ENCODE measurements around the gene COA3.

The COA3 gene, protein sequence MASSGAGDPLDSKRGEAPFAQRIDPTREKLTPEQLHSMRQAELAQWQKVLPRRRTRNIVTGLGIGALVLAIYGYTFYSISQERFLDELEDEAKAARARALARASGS

GRCh38 chr17:42798383-42799380 is at the start of gene COA3, which contains the start of gene CNTD1:
COA3 (minus strand) TSS chr17:42798704; CDS start chr17:42798681, 23 bp downstream.
CNTD1 (plus strand) TSS chr17:42798861; CDS start chr17:42799068, 207 bp downstream.
- no peak for DNase-seq (ENCODE audit: low read depth, low spot score)
- H3K27ac ChIP-seq: peak within 1 kb of the TSS; percentile 17

- DNase-seq (ENCODE audit: low read depth, low spot score): no peak
- H3K27ac ChIP-seq: no peak overlapping the region
These were observed 49.6 kb upstream of the COA3 start for GRCh38 chr17:42848093-42848492.

GRCh38 chr17:42846594-42847280 is 48.2 kb upstream of the COA3 start:
- DNase-seq (ENCODE audit: low read depth, low spot score): no peak
- H3K27ac ChIP-seq: peak overlapping the region; percentile 31

DNA sequence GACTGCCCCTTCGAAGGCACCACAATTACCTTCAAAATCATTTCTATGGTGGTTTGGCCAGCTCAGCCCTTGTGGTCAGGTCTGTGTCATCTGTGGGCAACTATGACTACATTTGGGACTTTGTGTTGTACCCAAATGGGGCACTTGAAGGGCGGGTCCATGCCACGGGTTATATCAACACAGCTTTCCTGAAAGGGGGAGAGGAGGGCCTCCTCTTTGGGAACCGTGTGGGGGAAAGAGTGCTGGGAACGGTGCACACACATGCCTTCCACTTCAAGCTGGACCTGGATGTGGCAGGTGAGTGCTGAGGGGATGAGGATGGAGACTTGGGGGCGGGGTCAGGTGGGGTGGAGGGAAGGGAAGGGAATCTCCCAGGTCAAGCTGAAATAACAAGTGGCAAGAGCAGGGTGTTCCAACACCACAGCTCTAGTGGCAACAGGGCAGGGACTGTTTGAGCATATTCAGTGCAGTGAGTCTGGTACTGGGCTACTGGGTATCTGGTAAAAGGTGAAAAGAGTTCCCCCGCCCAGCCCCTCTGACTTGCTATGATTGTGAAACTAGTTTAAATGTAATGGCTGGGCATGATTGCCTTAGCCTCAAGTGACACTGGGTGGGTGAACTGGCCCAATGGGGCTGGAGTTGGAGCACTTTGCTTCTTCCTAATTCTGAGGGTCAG is 47.6 kb upstream of the COA3 start:
- peak overlapping the region; percentile 31 for H3K27ac ChIP-seq
- DNase-seq (ENCODE audit: low read depth, low spot score): no peak

DNA sequence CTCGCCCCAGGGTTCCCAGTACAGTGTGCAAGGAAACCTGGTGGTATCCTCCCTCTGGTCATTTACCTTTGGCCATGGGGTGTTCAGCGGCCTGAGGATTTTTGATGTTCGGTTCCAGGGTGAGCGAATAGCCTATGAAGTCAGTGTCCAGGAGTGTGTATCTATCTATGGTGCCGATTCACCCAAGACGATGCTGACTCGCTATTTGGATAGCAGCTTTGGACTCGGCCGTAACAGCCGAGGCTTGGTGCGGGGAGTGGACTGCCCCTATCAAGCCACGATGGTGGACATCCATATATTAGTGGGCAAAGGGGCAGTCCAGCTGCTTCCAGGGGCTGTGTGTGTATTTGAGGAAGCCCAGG is 47.0 kb upstream of the COA3 start:
- H3K27ac ChIP-seq: no peak overlapping the region
- no peak for DNase-seq (ENCODE audit: low read depth, low spot score)

- H3K27ac ChIP-seq: no peak overlapping the region
- no peak for DNase-seq (ENCODE audit: low read depth, low spot score)
These were observed 46.5 kb upstream of the COA3 start for GRCh38 chr17:42844761-42845555.

DNA sequence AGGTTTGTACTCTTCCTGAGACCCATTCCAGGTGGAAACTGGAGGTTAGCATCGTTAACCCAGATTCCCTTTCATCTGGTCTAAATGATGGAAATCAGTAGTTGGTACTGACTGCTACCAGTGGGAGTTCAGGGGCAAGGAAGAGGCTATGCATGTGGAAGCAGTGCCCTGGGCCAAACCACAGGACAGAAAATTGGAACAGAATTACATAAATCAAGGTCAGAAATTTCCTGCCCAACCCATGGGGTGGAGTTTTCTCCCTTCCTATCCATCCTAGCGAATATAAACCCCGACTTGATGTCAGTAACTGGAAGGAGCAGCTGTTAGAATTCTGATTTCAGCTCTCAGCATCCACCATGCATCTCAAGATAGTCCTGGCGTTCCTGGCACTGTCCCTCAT is 45.8 kb upstream of the COA3 start, which contains the start of gene AOC2:
Gene AOC2, plus strand, starts transcription at position 310 of the 400 bp plus-strand sequence. Its CDS starts 47 bp downstream, at position 357.
- no peak for DNase-seq (ENCODE audit: low read depth, low spot score)
- no peak within 1 kb of the TSS for H3K27ac ChIP-seq

DNA sequence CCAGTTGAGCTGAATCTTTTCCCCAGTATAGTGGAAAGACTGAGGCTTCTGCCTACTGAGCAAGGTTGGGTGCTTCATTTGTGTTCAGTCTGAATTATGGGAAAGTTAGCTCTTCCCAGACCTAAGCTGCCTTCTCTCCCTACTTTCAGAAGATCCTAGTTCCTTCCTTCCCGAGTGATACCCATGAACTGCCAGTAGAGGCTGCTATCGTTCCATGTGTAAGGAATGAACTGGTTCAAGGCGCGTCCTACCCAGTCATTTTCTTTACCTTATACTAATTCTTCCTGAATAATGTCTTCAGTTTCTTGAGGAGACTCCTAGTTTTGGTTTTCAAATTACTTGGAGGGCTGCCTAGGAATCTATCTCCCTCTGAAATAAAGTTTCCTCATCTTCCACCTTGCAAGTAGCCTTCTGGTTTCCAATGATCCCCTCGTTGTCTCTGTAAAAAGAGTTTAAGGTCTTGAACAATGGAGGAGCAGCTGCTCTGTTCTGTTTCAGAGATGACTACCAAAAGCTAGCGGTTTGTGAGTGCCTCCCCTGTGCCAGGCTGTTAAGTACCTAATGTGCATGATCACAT is 44.9 kb upstream of the COA3 start:
- H3K27ac ChIP-seq: no peak overlapping the region
- DNase-seq (ENCODE audit: low read depth, low spot score): no peak

GRCh38 chr17:42841975-42842685 is 43.6 kb upstream of the COA3 start:
- no peak for DNase-seq (ENCODE audit: low read depth, low spot score)
- H3K27ac ChIP-seq: no peak overlapping the region

DNA sequence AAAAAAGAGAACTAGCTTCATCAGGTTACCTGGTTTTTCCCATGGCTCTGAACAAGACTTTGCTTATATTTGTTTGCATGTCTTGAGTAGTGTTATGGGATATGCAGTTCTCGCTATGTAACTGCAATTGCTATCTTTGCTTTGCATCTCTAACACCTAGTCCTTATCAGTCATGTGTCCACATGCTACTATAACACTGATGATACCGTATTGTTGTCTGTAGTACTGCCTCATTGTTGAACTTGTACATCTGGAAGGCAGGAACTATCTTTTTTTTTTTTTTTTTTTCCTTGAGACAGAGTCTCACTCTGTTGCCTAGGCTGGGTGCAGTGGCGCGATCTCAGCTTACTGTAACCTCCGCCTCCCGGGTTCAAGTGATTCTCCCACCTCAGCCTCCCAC is 37.2 kb upstream of the COA3 start:
- DNase-seq (ENCODE audit: low read depth, low spot score): no peak
- no peak overlapping the region for H3K27ac ChIP-seq

- peak overlapping the region; percentile 71 for H3K27ac ChIP-seq
- no peak for DNase-seq (ENCODE audit: low read depth, low spot score)
These were observed 35.4 kb upstream of the COA3 start for GRCh38 chr17:42833767-42834422.

DNA sequence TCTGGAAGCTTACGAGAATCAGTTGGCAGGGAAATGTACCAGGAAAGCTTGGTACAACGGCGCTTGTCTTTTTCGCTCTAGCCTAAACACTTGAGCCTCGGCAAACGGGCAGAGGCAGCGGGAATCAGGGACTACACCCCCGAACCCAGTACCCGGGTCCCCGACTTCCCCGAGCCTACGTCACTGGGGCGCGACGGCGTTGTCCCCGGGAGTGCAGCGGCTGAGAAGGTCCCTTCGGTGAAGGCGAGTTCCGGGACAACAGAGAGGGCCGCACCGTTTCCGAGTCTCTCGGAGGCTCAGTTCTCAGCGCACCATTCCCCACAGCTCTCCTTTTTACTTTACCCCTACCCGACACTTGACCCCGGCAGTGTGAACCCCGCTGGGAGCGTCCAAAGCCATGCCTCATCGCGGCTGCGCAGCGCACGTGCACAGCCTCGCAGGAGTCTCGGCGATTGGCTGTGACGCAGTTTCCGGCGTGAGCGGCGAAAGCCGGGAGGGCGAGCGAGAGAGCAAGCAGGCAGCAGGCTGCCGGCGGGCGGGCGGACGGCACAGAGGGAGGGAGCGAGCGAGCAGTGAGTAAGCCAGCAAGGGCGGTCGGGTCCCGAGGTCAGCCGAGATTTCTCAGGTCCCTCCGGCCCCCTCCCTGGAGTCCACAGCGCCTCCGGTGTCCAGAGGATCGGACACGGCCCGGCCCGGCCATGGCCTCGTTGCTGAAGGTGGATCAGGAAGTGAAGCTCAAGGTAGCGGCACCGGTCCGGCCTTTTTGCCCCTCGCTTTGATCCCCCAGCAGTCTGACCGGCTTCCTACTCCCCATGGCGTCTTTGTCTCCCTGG is 34.6 kb upstream of the COA3 start, which contains the start of gene PSME3:
Gene PSME3, plus strand, starts transcription at position 464 of the 833 bp plus-strand sequence. Its CDS starts 235 bp downstream, at position 699.
- DNase-seq (ENCODE audit: low read depth, low spot score): peak; percentile 27
- peak within 1 kb of the TSS; percentile 71 for H3K27ac ChIP-seq

- no peak for DNase-seq (ENCODE audit: low read depth, low spot score)
- H3K27ac ChIP-seq: peak overlapping the region; percentile 71
These were observed 33.9 kb upstream of the COA3 start for GRCh38 chr17:42832213-42832933.

- H3K27ac ChIP-seq: no peak overlapping the region
- DNase-seq (ENCODE audit: low read depth, low spot score): no peak
These were observed 32.5 kb upstream of the COA3 start for GRCh38 chr17:42830971-42831370.

DNA sequence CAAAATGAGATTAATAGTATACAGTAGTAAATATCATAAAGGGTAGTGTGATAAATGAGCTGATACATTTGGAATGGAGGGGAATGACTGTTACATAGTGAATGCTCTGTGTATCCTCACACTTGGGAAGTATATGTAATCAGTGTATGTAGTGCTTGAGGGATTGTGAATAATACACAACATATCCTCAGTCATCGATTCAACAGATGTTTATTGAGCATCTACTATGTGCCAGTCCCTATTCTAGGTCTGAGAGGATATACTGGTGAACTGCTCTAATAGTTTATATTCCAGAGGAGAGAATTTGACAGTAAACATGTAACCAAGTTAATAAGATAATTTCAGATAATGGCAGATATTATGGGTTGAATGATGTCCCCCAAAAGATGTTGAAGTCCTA is 29.0 kb upstream of the COA3 start:
- no peak overlapping the region for H3K27ac ChIP-seq
- DNase-seq (ENCODE audit: low read depth, low spot score): no peak

DNA sequence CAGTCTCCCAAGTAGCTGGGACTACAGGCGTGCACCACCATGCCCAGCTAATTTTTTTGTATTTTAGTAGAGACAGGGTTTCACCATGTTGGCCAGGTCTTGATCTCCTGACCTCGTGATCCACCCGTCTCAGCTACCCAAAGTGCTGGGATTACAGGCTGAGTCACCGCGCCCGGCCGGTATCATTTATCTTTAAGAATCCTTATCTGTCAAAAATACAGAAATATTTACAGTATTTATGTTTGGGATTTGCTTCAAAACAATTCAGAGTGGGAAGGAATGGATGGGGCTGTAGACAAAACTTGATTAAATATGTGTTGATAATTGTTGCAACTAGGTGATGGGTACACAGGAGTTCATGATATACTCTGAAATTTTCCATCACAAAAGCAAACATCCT is 22.7 kb upstream of the COA3 start:
- DNase-seq (ENCODE audit: low read depth, low spot score): no peak
- no peak overlapping the region for H3K27ac ChIP-seq
